Measurements from ENCODE around the gene MRGPRG.

MRGPRG gene

GRCh38 chr11:3225826-3226750 is 7.5 kb upstream of the MRGPRG start:
- DNase-seq: no peak

- no peak for DNase-seq
These were observed 6.6 kb upstream of the MRGPRG start for GRCh38 chr11:3225159-3225758.

- DNase-seq: no peak
These were observed 5.9 kb upstream of the MRGPRG start for GRCh38 chr11:3224401-3225057.

- DNase-seq: no peak
These were observed 5.3 kb upstream of the MRGPRG start for GRCh38 chr11:3223932-3224381.

GRCh38 chr11:3222941-3223915 is 4.6 kb upstream of the MRGPRG start:
- DNase-seq: no peak

GRCh38 chr11:3222003-3222855 is 3.6 kb upstream of the MRGPRG start:
- no peak for DNase-seq

GRCh38 chr11:3221408-3222002 is 2.9 kb upstream of the MRGPRG start:
- DNase-seq: no peak

- DNase-seq: no peak
These were observed 2.2 kb upstream of the MRGPRG start for GRCh38 chr11:3220521-3221407.

GRCh38 chr11:3220101-3220500 is 1.5 kb upstream of the MRGPRG start:
- no peak for DNase-seq

GRCh38 chr11:3219281-3219892 is 774 bp upstream of the MRGPRG start:
- DNase-seq: no peak

GRCh38 chr11:3217818-3218482 is 663 bp downstream of the MRGPRG start:
- no peak for DNase-seq

GRCh38 chr11:3216027-3216525 is 2.5 kb downstream of the MRGPRG start:
- DNase-seq: no peak

- no peak for DNase-seq
These were observed 3.1 kb downstream of the MRGPRG start for GRCh38 chr11:3215346-3216026.

- DNase-seq: no peak
These were observed 4.3 kb downstream of the MRGPRG start for GRCh38 chr11:3214420-3214699.

GRCh38 chr11:3213659-3214419 is 4.8 kb downstream of the MRGPRG start:
- DNase-seq: no peak

- DNase-seq: no peak
These were observed 10.3 kb downstream of the MRGPRG start for GRCh38 chr11:3208272-3208671.

GRCh38 chr11:3207526-3208189 is 11.0 kb downstream of the MRGPRG start:
- DNase-seq: no peak

All from fibroblast of skin of right biceps (primary cell).